NCI-H345 (cell line): Measurements from ENCODE around the gene ZNF331.

Source experiments
- DNase-seq: peaks from one replicate; lab custom pipeline; 2025; lab: John Stamatoyannopoulos, UW

Gene ZNF331

GRCh38 chr19:53626976-53627375 is 89.0 kb downstream of the ZNF331 start:
- DNase-seq: no peak
